MM.1S (cell line): Measurements from ENCODE around the gene CBX6.

Experiments used
- DNase-seq: peaks from one replicate; pipeline ENCODE4 v3.0.0-alpha.2; 2015
- H2AFZ ChIP-seq: fragments of 300-600 bp; sonication (generic); 2 replicates; pipeline ENCODE4 v1.6.0; 2016; ENCODE audit warnings: antibody characterized with exemption, low read length
- H3F3A ChIP-seq: fragments of 300-600 bp; sonication (generic); 2 replicates; pipeline ENCODE4 v1.6.1; 2016; ENCODE audit warnings: mild to moderate bottlenecking, antibody characterized with exemption, low read length, moderate library complexity, mixed read lengths; ENCODE audit not compliant: insufficient read depth
- H3K27ac ChIP-seq: fragments of 300-600 bp; sonication (generic); 2 replicates; pipeline ENCODE4 v1.5.1; 2016; ENCODE audit warnings: mild to moderate bottlenecking, low read length
- H3K27me3 ChIP-seq: fragments of 300-600 bp; sonication (generic); replicated peaks from 2 replicates; pipeline ENCODE4 v1.6.0; 2016; ENCODE audit warnings: low read length; ENCODE audit not compliant: insufficient read depth
- H3K36me3 ChIP-seq: fragments of 300-600 bp; sonication (generic); replicated peaks from 2 replicates; pipeline ENCODE4 v1.6.1; 2016; ENCODE audit warnings: mild to moderate bottlenecking, low read length, mixed read lengths; ENCODE audit not compliant: insufficient read depth
- H3K4me1 ChIP-seq: fragments of 300-600 bp; sonication (generic); 2 replicates; pipeline ENCODE4 v1.6.1; 2016; ENCODE audit warnings: low read length, mixed read lengths
- H3K4me2 ChIP-seq: fragments of 300-600 bp; sonication (generic); 2 replicates; pipeline ENCODE4 v1.6.0; 2016; ENCODE audit warnings: low read depth, low read length
- H3K4me3 ChIP-seq: fragments of 300-600 bp; sonication (generic); 2 replicates; pipeline ENCODE4 v1.5.1; 2016; ENCODE audit warnings: low read length, mixed read lengths
- H3K79me2 ChIP-seq: fragments of 300-600 bp; sonication (generic); 2 replicates; pipeline ENCODE4 v1.6.1; 2016; ENCODE audit warnings: mixed run types, low read length, mixed read lengths
- H3K9ac ChIP-seq: fragments of 300-600 bp; sonication (generic); 2 replicates; pipeline ENCODE4 v1.6.1; 2016; ENCODE audit warnings: low read length, mixed read lengths
- H3K9me2 ChIP-seq: fragments of 300-600 bp; sonication (generic); replicated peaks from 2 replicates; pipeline ENCODE4 v1.6.1; 2016; ENCODE audit warnings: mild to moderate bottlenecking, low read length, mixed read lengths; ENCODE audit not compliant: insufficient read depth
- H3K9me3 ChIP-seq: fragments of 300-600 bp; sonication (generic); replicated peaks from 2 replicates; pipeline ENCODE4 v1.6.1; 2016; ENCODE audit warnings: mild to moderate bottlenecking, low read length, mixed read lengths; ENCODE audit not compliant: insufficient read depth
- H4K20me1 ChIP-seq: fragments of 300-600 bp; sonication (generic); 2 replicates; pipeline ENCODE4 v1.6.1; 2016; ENCODE audit warnings: mild to moderate bottlenecking, low read length, moderate library complexity, mixed read lengths; ENCODE audit not compliant: insufficient read depth
- EZH2 ChIP-seq: fragments of 300-600 bp; sonication (generic); optimal IDR thresholded peaks from 2 replicates; pipeline ENCODE3; 2017; ENCODE audit warnings: low read depth, mild to moderate bottlenecking, antibody characterized with exemption, low read length, mixed read lengths
- EZH2phosphoT487 ChIP-seq: fragments of 300-600 bp; sonication (generic); IDR thresholded peaks from 2 replicates; pipeline ENCODE4 v1.6.1; 2018; ENCODE audit warnings: antibody characterized with exemption, low read length
- TF ChIP-seq, protein P1 (sequence below): fragments of 300-600 bp; sonication (generic); IDR thresholded peaks from 2 replicates; pipeline ENCODE4 v1.5.1; 2016; ENCODE audit warnings: antibody characterized with exemption, low read length, mixed read lengths

CBX6 gene

DNA sequence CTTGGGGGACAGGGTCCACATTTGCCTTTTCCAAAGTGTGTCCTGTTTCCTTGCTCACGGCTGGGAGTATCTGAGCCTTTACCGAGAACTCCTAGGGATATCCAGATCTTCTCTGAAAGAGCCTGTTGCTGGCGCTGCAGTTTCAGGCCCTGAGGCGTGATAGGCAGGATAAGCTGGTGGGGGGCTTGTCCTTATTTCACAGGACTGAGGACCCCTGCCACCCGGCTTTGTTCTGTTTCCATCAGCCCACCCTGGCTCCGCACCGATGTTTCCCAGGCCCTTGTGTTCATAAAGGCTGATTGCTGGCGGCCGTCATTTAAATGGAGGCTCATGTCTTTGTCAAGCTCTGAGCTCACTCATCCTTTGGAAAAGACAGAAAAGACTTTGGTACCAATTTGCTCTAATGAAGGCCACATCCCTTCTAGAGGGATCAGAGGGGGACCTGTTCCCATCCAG lies 18.8 kb downstream of the CBX6 start:
- Histone ChIP-seq H3K27ac (no peak overlapping the region), H4K20me1 (no peaks in the 10 kb centered on the region), H3K27me3 (peaks cover 53% of the 10 kb centered on the region), H2AFZ (no peak overlapping the region), H3K4me2 (no peak overlapping the region), H3K9ac (no peak overlapping the region), H3K9me3 (no peaks in the 10 kb centered on the region), H3K4me1 (no peaks in the 10 kb centered on the region), H3K9me2 (no peaks in the 10 kb centered on the region), H3K4me3 (no peak overlapping the region), H3K79me2 (no peaks in the 10 kb centered on the region), H3K36me3 (no peaks in the 10 kb centered on the region), H3F3A (no peaks in the 10 kb centered on the region)
- TF ChIP-seq EZH2phosphoT487 (no peak), EZH2 (no peak)
- TF ChIP-seq, protein P1, sequence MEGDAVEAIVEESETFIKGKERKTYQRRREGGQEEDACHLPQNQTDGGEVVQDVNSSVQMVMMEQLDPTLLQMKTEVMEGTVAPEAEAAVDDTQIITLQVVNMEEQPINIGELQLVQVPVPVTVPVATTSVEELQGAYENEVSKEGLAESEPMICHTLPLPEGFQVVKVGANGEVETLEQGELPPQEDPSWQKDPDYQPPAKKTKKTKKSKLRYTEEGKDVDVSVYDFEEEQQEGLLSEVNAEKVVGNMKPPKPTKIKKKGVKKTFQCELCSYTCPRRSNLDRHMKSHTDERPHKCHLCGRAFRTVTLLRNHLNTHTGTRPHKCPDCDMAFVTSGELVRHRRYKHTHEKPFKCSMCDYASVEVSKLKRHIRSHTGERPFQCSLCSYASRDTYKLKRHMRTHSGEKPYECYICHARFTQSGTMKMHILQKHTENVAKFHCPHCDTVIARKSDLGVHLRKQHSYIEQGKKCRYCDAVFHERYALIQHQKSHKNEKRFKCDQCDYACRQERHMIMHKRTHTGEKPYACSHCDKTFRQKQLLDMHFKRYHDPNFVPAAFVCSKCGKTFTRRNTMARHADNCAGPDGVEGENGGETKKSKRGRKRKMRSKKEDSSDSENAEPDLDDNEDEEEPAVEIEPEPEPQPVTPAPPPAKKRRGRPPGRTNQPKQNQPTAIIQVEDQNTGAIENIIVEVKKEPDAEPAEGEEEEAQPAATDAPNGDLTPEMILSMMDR, result no peak
- no peak for DNase-seq

DNA sequence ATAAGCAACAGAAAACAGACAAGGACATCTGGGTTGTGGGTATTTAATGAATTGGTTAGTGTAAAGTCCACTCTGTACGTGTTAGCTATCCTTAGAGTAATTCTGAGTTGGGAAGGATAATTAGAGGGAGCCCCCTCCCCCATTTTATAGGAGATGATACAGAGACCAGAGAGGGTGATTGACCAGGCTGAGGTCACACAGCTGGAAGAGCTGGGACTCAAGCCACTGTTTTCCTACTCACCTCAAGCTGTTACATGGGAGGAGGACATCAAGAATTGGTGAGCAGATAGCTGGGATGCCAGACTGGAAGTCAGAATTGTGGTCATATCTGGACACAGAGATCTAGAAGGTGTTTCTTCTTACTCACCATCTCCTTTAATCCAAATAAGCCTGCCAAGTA lies 19.5 kb downstream of the CBX6 start:
- no peak overlapping the region for H2AFZ ChIP-seq
- TF ChIP-seq, protein P1, result no peak
- TF ChIP-seq EZH2 (no peak), EZH2phosphoT487 (no peak)
- no peaks in the 10 kb centered on the region for H3K9me2 ChIP-seq
- no peaks in the 10 kb centered on the region for H3K4me1 ChIP-seq
- no peak overlapping the region for H3K4me3 ChIP-seq
- no peak overlapping the region for H3K27ac ChIP-seq
- no peak overlapping the region for H3K9ac ChIP-seq
- no peaks in the 10 kb centered on the region for H4K20me1 ChIP-seq
- no peak overlapping the region for H3K4me2 ChIP-seq
- H3K9me3 ChIP-seq, result no peaks in the 10 kb centered on the region
- no peak for DNase-seq
- H3K36me3 ChIP-seq, result no peaks in the 10 kb centered on the region
- peaks cover 60% of the 10 kb centered on the region for H3K27me3 ChIP-seq
- no peaks in the 10 kb centered on the region for H3K79me2 ChIP-seq
- H3F3A ChIP-seq, result no peaks in the 10 kb centered on the region

- Histone ChIP-seq H4K20me1 (no peaks in the 10 kb centered on the region), H2AFZ (no peak overlapping the region), H3K4me3 (no peak overlapping the region), H3K9me2 (no peaks in the 10 kb centered on the region), H3K9ac (no peak overlapping the region), H3K79me2 (no peaks in the 10 kb centered on the region), H3K36me3 (no peaks in the 10 kb centered on the region), H3F3A (no peaks in the 10 kb centered on the region), H3K4me1 (no peaks in the 10 kb centered on the region), H3K27ac (no peak overlapping the region), H3K27me3 (peaks cover 73% of the 10 kb centered on the region), H3K4me2 (no peak overlapping the region), H3K9me3 (no peaks in the 10 kb centered on the region)
- DNase-seq, result no peak
- TF ChIP-seq EZH2phosphoT487, result no peak
- no peak for TF ChIP-seq EZH2
- TF ChIP-seq, protein P1, result no peak
Observed at GRCh38 chr22:38850941-38851849, 20.8 kb downstream of the CBX6 start.
